Jurkat, Clone E6-1 (cell line): Measurements from ENCODE around the gene GAREM1.

Experiments
- DNase-seq: peaks from one replicate; pipeline ENCODE4 v3.0.0-alpha.2; 2011; ENCODE audit warnings: low read depth, low spot score
- H3K4me3 ChIP-seq: 2 replicates; pipeline ENCODE4 v1.5.1; 2011; ENCODE audit warnings: mild to moderate bottlenecking, low read length, control low read depth, moderate library complexity

GAREM1 gene

DNA sequence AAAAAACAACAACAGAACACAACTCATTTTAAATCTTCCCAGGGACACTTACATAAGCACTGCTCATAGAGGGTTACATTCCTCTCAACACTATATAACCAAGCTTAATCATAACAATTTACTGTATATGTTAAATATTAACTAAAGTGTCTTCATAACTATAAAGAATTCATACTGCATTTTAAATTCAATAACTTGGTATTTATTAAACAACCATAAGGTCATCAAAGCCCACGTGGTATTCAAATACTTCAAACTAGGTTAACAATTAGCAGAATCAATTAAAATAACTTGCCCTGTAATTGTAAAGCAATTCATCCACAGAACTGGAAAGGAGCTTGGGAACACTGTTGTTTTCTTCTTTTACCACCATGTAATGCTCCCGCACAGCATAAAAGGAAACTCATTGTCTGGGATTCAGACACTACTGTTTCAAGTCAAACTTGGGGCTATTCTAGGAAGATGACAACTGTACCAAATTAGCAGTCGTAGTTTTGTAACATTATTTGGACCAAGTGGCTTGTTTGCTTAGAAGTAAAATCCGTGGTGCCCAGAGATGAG is 10.4 kb downstream of the GAREM1 start:
- no peak for DNase-seq
- no peak overlapping the region for H3K4me3 ChIP-seq

DNA sequence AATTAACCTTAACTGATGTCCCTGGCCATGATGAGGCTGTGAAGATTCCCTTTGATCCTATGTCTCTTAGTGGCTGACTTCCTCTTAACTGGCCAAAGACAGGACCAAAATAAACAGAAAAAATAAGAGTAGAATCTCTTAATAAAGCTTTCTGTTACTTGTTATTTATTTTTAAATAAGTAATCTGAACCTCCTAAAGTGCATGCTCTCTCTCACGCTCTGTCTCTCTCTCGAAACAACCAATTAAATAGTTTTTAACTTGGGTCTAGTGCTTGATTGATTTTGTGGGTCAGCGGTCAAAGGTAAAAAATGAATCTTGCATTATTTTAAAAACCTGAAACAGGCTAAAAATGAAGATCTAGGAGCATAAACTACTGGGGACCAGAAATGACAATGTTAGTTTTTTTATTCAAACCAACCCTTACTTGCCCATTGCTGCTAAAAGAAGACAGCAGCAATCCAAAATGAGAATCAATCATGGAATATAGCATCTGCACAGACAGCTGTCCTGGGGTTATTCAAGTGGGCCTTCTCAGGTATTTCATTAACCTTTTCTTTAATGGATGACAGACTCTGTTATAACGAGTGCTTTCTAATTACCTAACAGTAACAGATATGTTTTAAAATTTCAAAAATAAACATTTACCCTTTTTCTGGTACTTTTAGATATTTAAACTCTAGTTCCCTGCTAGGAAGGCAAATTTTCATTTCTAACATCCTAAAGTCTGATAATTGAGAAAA is 11.2 kb downstream of the GAREM1 start:
- H3K4me3 ChIP-seq, result no peak overlapping the region
- DNase-seq, result no peak

DNA sequence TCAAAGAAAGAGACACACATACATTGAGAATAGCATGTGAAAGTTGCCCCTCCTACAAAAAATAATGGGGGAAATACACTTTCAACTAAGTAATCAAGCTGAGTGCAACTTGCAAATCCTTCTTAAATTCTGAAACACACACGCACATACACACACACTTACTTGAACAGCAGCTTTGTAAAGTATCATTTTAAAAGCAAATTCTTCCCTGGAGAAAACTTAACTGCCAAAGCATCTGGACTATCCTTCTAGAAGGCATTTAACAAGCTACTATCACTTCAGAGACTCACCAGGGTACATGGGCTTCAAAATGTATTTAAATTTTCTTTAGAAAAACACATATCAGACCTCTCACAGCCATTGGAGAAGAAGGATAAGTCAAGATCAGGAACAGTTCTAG is 15.3 kb downstream of the GAREM1 start:
- DNase-seq, result no peak
- H3K4me3 ChIP-seq, result no peak overlapping the region

DNA sequence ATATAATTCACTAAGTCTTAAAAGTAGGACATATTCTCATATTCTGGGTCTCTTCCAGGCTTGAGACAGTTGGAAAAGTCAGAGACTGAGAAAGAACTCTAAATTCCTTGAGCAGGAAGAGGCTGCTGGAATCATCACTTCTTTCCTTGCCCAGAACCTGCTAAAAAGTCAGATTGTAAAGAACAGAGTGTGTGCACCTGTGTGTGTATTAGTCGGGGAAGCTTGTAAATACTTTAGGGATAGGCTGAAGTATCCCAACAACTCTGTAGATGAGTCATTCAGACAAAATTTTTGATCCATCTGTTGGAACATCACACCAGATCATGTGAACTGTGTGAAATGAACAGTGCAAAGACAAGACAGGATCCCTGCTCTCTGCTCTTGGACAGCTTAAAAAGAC is 16.1 kb downstream of the GAREM1 start:
- DNase-seq, result no peak
- H3K4me3 ChIP-seq, result no peak overlapping the region

DNA sequence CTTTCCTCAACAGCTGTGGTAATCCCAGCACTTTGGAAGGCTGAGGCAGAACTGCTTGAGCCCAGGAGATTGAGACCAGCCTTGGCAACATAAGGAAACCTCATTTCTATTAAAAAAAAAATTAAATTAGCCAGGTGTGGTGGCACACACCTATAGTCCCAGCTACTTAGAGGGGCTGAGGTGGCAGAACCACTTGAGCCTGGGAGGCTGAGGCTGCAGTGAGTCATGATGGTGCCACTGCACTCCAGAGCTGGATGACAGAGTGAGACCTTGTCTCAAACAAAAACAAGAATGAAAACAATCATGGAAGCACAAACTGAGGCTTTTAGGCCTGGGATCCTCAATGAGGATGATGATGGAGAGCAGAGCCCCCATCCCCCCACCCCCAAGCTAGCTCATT is 19.8 kb downstream of the GAREM1 start:
- H3K4me3 ChIP-seq, result no peak overlapping the region
- no peak for DNase-seq

DNA sequence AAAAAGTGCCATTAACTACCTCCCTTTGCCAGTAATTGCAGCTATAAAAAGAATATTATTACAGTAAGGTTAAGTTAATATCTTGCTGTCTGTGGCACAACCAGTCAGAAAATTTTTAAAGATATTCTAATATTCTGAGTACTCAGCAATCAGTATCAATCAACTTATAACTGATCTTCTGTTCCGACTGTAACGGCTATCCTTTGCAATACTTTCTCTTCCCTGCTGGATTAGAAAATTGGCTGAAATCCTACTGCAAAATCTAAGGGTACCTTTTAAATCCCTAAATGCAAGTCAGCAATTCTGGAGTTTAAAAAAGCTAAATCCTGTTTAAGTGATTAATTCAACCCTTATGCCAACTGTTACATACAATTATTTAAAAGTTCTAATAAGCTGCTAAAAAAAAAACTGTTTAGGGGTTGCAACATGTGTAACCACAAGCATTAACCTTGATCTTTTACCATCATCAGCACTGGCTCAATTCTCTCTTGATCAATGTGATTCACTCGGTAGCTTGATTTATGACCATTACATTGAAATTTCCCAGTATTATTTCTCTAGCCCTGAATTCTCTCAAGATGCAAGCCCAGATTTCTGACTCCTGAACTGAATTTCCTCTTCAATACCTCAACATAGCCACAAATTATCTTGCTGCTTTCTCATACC is 20.5 kb downstream of the GAREM1 start:
- DNase-seq, result no peak
- no peak overlapping the region for H3K4me3 ChIP-seq

DNA sequence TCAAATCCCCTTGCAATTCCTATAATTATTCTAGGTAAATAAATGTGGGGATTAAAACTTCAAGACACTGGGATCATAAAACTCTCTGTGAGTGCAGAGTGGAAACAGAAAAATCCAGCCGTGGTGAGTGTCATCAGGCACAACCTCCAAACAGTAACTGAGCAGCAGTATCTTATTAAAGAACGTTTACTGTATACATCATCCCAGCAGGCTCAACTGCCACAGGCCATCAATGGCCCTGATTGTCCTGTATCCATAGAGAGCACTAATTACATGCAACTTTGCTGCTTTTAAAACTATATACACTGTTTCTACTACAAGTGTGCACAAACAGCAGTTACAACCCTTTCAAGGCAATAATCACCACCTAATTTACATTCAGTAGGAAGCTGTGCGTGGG is 23.9 kb downstream of the GAREM1 start:
- no peak for DNase-seq
- no peak overlapping the region for H3K4me3 ChIP-seq

DNA sequence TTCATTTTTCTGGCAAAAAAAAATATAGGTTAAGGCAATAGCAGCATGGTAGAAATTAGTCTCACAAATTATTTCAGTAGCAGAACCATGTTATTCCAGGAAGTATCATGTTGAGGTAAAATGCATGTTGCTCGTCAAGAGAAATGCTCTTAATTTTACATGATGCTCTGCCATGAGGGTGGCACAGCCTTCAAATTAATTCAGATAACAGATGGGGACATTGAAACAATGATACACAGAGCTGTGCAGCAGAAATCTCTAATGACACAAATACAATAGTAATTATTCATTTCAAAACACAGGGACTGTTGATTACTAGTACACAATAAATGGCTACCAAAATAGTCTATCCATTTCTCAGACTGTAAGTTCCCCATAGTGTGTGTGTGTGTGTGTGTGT is 24.8 kb downstream of the GAREM1 start:
- no peak overlapping the region for H3K4me3 ChIP-seq
- no peak for DNase-seq

DNA sequence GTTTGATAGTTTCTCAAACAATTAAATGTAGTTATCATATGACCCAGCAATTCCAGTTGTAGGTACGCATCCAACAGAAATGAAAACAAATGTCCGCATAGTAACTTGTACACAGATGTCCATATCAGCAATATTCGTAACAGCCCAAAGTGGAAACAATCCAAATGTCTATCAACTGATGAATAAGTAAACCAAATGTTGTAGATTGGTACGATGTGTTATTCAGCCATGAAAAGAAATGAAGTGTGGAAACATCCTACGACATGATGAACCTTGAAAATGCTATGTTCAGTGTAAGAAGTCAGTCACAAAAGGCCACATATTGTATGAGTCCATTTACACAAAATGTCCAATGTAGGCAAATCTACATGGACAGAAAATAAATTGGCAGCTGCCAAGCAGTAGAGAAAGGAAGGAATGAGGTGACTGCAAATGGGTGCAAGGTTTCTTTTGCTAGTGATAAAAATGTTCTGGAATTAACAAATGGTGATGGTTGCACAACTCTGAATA is 26.9 kb downstream of the GAREM1 start:
- DNase-seq, result no peak
- H3K4me3 ChIP-seq, result no peak overlapping the region

DNA sequence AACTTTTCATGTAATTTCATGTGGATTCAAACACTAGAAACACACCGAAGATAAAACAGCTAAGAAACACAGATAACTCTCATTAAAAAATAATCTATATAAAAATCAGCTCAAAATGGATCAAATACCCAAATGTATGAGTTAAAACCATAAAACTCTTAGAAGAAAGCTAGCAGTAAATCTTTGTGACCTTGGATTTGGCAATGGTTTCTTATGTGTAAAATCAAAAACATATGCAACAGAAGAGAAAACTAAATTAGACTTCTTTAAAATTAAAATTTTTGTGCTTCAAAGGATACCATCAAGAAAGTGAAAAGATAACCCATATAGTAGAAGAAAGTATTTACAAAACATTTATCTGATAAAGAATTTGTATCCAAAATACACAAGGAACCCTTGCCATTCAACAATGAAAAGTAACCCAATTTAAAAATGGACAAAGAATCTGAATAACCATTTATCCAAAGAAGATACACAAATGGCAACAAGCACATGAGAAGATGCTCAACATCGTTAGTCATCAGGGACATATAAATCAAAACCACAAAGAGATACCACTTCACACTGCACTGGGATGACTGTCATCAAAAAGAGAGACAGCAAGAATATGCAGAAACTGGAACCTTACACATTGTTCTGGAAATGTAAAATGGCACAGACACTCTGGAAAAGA is 27.5 kb downstream of the GAREM1 start:
- H3K4me3 ChIP-seq, result no peak overlapping the region
- DNase-seq, result no peak

DNA sequence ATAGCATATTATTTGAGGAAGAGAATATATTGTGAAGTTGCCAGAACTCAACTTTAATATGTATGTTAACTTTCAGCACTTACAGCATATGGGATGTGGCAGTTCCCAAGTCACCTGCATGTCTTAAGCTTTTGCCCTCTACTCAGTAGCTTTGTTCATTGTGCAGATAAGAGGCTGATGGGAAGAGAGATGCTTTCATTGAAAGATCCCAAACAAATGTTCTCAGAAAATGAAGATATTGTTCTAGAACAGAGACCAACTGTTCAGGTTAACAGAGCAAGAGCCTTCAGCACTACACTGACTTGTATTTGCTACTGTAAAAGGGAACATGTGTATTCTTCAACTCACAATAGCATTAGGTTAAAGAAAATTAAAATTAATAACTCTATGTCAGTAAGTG is 28.1 kb downstream of the GAREM1 start:
- no peak for DNase-seq
- no peak overlapping the region for H3K4me3 ChIP-seq

DNA sequence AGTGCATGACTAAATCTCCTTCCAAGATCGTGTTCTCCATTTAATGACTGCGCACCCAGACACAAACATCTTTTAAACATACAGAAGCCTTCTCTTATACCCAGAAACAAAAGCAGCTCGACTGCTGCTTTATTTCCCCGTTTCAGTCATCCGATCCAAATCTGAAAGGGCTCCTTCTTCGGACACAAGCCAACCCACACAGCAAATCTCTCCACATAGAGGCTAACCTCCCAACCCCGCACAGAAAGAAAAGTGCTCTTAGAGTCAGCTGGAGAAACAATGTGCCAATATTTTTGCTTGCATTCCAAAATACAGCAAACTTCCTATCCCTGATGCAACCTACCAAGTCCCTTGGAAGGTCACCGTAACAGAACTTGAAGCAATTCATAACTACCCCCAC is 29.1 kb downstream of the GAREM1 start:
- DNase-seq, result no peak
- no peak overlapping the region for H3K4me3 ChIP-seq

DNA sequence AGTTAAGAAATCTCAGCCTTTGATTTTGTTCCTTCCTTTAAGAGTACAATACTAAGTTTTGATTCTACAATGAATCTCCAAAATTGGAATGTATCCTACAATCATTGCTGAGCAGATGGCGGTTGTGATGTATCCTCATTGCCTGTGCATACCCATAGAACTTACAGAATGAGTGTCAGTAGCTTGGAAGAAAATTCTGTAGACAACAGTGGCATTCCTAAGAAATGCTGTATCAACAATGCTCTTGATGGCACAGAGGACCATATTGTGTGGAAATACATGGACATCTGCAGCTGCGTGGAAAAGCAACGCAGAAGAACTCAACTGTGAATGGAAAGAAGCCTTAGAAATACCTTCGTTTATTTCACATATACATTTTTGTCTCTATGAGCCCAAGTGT is 30.2 kb downstream of the GAREM1 start:
- no peak overlapping the region for H3K4me3 ChIP-seq
- no peak for DNase-seq

DNA sequence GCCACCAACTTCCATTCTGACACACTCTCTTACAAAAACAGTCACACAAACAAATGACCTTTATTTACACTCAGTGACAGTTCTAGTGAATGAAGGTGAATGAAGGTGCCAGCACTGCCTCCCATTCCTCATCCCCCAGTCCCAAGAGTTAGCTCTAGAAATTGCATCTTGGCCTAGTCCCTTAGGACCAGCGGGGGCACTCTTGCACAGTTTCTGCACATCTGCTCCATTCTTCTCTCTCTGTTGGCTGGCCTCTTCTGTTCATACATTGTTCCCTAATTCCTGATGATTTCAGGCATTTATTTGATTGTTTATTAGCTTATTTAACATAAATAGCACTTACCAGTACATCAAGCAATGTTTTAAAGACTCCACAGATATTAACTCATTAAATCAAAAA is 30.9 kb downstream of the GAREM1 start:
- no peak for DNase-seq
- no peak overlapping the region for H3K4me3 ChIP-seq

DNA sequence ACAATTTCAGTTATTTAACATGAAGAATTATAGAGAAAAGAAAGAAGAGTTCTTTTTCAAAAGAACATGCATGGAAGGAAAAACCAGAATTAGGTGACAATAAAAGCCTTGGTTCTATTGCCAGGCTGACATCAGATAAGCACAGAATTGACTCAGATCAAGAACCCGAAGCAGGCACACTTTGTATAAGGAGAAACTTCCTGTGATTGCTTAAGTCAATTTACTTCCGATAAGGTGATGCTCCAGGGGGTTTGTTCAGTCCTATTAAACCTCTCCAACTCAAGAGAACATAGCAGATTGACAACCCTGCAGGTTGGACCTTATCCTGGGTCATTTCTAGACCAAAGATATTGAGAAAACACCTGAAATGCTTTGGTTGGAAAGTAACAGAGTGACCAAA is 31.4 kb downstream of the GAREM1 start:
- H3K4me3 ChIP-seq, result no peak overlapping the region
- DNase-seq, result no peak

DNA sequence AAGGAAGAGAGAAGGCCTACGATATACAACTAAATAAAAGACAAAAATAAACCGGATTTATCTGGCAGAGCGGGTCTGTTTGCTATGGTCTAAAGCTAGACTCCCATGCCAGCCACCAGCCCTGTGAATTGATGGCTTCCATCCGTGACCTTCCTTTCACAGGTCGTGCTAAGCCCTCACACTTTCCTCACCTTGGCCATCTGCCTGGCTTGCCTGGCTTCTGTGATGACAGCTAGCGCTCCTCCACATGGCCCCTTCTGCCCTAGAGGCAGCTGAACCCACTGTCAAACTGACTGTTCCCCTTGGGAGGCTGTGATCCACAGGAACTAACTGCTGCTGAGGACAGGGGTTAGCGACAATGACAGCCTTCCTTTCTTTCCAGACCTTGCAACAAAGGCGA is 32.5 kb downstream of the GAREM1 start:
- H3K4me3 ChIP-seq, result no peak overlapping the region
- DNase-seq, result no peak

DNA sequence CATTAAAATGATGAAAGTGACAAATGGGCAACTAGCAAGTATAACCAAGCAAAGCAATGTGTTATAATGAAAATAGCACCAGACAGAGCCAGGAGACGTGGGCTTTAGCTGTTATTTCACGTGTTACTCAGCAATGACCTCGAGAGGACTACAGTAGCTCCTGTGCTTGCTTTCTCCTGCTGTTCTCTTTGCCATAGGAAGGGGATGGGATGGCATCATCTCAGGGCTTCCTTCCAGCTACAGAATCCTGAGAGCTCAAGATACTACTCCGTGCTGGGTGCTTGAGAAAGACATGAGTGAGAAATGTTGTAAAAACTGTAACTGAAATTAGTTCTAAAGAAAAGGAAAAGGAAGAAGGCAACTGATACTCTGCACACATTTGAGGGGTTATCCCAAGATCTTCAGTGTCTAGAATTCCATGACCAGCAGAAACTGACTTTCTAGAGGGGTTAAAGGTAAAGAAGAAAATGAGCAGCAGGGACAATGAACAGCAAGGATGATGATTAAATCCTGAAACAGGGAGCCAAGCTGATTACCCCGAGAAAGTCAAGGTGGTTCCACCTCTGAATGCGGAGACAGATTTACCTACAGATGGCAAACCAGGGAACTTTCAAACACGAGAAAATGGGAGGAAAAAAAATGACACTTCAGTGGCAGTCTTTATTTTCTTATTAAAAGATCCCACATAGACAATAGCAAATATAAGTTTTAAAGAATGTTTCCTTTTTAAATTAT is 33.4 kb downstream of the GAREM1 start:
- DNase-seq, result no peak
- no peak overlapping the region for H3K4me3 ChIP-seq

DNA sequence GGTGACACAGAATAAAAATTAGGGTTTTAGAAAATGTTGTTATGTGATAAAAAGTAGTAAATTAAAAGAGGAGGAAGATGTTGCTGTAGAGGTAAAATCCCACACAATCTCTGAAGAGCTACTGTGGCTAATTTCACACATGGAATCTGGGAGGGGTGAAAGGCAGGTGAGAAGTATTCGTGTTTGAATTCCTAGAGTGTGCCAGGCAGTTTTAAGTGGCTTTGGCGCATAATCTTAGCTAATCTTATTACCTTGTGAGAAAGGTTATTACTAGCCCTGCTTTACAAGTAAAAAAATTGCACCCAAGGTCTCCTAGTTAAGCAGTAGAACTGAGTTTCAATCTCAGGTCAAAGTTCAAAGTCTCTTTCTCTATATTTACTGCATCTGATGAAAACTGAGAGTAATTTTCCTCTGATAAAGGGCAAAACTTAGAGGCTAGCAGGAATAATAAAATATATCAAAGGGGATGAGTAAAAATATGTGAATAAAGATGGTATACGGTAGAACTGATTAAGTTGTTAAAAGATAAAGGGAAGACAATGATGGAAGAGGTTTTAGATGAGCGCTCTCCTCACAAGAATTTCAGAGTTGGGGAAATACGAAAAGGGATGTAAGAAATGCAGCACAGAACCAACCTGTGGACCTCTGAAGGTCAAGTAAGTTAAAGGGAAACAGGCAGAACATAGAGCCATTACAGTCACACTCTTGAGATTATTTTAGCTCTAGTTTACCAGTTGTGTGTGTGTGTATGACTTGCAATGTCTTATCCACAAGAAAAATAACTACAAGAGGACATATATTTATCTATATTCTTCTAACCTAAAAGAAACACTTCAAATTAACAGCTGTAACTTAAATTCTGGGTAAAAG is 34.8 kb downstream of the GAREM1 start:
- H3K4me3 ChIP-seq, result no peak overlapping the region
- no peak for DNase-seq

DNA sequence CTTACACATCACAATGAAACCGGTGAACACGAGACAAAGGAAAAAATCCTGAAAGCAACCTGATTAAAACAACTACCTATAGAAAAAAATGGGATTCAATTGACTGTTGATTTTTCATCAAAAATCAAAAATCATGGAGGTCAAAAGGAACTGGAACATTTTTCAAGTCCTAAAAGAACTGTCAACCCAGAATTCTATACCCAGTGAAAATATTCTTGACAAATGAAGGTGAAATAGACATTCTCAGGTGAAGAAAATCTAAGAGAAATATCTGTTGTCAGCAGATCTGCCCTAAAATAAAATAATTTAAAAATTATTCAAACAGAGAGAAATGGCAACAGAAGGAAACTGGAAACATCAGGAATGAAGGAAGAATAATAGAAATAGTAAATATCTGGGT is 38.9 kb downstream of the GAREM1 start:
- no peak for DNase-seq
- no peak overlapping the region for H3K4me3 ChIP-seq
